ENCODE results near the gene TMEM120A.

Gene TMEM120A

DNA sequence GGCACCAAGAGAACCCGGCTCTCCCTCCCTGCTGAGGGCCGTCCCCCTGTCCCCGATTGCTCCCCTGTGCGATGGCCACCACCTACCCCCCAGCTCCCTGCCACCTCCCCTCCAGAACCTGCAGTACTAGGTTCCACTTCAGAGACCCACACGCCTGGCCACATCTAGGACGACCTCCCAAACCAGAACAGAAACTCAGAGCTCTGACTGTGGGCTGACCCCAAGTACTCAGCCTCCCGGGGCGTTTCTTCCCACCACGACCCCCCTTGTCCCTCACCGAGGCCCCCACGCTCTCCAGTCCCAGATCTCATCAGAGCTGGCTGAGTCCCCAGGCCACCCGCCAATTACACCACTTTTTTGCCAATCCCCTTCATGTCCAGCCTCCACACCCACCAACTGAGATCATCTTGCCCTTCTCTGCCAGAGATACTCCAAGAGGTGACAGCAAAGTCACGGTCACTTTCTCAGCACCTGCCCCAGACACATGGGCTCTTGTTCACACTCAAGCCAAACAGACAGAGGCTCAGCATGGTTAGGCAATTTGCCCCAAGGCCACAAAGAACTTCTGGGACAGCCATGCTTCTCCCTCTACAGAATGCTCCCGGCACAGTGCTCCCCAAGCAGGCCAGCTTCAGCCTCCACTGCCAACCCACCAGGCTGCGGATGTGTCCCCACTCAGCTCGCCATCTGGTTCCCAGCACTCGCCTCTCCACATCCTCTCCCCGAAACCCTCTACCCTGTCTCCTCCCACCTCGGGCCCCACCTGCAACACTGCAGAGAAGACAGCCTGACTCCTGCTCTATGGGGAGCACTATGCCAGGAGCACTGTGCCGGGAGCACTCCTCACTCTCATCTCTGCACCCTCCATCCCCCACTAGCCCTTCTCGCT lies 4.7 kb downstream of the TMEM120A start:
- TF ChIP-seq TAF1 (IDR thresholded peaks at IDR 0.05; ENCODE audit: borderline replicate concordance, insufficient read depth, low read length) = no peak
- no peak for TF ChIP-seq POLR2AphosphoS5 (IDR thresholded peaks at IDR 0.05; ENCODE audit: low read depth, low read length)
- TF ChIP-seq FOXP2 (optimal IDR thresholded peaks at IDR 0.05; ENCODE audit: borderline replicate concordance, extremely low read depth, extremely low read length, insufficient read depth) = no peak
- TF ChIP-seq, protein P1, sequence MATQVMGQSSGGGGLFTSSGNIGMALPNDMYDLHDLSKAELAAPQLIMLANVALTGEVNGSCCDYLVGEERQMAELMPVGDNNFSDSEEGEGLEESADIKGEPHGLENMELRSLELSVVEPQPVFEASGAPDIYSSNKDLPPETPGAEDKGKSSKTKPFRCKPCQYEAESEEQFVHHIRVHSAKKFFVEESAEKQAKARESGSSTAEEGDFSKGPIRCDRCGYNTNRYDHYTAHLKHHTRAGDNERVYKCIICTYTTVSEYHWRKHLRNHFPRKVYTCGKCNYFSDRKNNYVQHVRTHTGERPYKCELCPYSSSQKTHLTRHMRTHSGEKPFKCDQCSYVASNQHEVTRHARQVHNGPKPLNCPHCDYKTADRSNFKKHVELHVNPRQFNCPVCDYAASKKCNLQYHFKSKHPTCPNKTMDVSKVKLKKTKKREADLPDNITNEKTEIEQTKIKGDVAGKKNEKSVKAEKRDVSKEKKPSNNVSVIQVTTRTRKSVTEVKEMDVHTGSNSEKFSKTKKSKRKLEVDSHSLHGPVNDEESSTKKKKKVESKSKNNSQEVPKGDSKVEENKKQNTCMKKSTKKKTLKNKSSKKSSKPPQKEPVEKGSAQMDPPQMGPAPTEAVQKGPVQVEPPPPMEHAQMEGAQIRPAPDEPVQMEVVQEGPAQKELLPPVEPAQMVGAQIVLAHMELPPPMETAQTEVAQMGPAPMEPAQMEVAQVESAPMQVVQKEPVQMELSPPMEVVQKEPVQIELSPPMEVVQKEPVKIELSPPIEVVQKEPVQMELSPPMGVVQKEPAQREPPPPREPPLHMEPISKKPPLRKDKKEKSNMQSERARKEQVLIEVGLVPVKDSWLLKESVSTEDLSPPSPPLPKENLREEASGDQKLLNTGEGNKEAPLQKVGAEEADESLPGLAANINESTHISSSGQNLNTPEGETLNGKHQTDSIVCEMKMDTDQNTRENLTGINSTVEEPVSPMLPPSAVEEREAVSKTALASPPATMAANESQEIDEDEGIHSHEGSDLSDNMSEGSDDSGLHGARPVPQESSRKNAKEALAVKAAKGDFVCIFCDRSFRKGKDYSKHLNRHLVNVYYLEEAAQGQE (IDR thresholded peaks at IDR 0.05; ENCODE audit: insufficient read depth in 1 of 2, low read depth in 2 of 2, low read length in 2 of 2) = no peak
- TF ChIP-seq SIN3A (IDR thresholded peaks at IDR 0.05; ENCODE audit: borderline replicate concordance, insufficient read depth, low read length) = no peak

DNA sequence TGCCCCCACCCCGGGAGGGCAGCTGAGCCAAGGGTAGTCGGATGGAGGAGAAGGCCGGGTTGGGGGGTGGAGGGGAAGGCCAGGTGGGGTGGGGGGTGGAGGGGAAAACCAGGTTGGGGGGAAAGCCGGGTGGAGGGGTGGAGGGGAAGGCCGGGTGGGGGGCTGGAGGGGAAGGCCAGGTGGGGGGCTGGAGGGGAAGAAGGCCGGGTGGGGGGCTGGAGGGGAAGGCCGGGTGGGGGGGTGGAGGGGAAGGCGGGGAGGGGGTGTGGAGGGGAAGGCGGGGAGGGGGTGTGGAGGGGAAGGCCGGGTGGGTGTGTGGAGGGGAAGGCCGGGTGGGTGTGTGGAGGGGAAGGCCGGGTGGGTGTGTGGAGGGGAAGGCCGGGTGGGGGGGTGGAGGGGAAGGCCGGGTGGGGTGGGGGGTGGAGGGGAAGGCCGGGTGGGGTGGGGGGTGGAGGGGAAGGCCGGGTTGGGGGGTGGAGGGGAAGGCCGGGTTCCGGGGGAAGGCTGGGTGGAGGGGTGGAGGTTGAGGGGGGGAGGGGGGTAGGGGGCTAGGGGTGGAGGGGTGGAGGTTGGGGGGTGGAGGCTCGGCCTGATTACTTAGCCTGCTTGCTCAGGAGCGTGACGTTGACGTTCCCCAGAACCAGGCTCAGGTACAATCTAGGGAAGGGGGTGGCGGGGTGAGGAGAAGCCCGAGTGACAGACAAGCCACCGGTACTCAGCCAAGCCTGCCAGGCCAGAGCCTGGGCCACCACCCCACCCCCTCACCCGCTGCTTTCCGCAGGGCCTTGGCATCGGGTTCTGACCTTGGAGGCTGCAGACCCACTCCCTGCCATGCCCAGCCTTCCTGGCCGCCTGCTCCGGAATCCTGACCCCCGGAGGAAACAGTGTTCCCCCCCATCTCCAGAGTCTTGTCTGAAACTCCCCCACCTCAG lies 5.6 kb downstream of the TMEM120A start:
- TF ChIP-seq, protein P1 (IDR thresholded peaks at IDR 0.05; ENCODE audit: insufficient read depth in 1 of 2, low read depth in 2 of 2, low read length in 2 of 2) = no peak
- TF ChIP-seq POLR2AphosphoS5 (IDR thresholded peaks at IDR 0.05; ENCODE audit: low read depth, low read length) (no peak), FOXP2 (optimal IDR thresholded peaks at IDR 0.05; ENCODE audit: borderline replicate concordance, extremely low read depth, extremely low read length, insufficient read depth) (no peak), TAF1 (IDR thresholded peaks at IDR 0.05; ENCODE audit: borderline replicate concordance, insufficient read depth, low read length) (no peak), SIN3A (IDR thresholded peaks at IDR 0.05; ENCODE audit: borderline replicate concordance, insufficient read depth, low read length) (no peak)

DNA sequence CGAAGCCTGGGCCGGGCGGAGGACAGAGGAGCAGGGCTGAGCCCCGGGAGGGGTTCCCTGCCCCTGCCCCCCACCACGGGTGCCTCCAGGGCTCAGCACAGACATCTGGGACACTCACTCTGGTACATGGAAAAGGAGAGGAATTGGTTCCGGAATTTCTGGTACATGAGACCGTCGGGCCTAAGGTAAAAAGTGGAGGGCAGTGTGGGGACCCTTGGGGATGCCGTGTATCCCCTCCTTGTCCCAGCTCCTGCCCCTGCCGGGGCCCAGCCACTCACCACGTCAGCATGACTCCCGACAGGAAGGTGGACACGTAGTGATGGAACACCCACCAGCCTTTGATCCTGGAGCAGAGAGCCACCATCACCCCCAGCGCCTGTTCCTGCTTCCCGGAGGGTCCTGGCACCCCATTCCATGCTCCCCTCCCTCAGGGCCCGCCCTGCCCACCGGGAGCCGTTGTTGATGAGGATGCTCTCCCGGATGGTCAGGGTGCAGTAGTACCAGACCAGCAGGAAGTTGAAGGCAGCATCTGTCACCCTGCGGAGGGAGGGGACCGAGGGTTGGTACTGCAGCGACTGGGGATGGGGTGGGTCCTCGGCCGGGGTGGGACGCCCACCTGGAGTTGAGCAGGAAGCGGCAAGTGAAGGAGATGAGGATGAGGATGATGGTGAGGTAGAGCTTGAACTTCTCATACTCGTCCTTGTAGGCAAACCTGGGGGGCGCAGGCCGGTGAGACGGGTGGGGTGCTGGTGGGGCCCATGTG lies 6.4 kb downstream of the TMEM120A start:
- TF ChIP-seq FOXP2 (optimal IDR thresholded peaks at IDR 0.05; ENCODE audit: borderline replicate concordance, extremely low read depth, extremely low read length, insufficient read depth) (no peak), SIN3A (IDR thresholded peaks at IDR 0.05; ENCODE audit: borderline replicate concordance, insufficient read depth, low read length) (no peak), POLR2AphosphoS5 (IDR thresholded peaks at IDR 0.05; ENCODE audit: low read depth, low read length) (no peak; the same call in 1 of the 2 replicates), TAF1 (IDR thresholded peaks at IDR 0.05; ENCODE audit: borderline replicate concordance, insufficient read depth, low read length) (no peak)
- TF ChIP-seq, protein P1 (IDR thresholded peaks at IDR 0.05; ENCODE audit: insufficient read depth in 1 of 2, low read depth in 2 of 2, low read length in 2 of 2) = no peak

DNA sequence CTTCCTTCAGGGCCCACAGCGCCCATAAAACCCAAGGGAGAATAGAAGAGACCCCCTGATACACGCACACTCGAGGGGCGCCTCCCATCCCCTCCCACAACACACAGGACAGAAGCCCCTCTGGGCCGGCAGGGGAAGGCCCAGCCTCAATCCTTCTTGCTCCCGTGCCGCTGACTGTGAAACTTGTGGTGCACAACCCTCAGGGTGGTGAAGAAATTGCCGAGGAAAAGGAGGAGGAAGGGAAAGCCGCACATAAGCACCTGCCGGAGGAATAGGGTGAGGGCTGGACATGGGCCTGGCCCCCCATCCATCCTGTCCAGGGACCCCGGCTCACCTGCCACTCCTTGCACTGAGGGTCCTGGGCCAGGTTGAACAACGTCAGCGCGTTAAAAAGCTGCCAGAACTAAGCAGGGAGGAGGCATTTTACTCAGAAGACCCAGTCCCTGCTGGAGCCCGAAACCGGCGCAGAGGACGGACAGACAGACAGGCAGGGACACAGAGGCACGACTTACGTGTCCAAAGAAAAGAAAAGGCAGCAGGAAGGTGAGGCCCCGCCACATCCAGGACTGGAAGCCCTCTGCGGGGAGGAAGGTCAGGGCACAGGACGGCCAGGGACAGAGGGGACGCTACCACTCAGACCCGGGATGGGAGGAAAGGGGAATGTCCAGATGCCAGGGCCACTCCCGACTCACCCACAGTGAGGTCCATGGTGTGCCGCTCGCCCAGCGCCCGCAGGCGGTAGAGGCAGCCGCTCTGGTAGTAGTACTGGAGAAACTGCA lies 7.2 kb downstream of the TMEM120A start:
- TF ChIP-seq TAF1 (IDR thresholded peaks at IDR 0.05; ENCODE audit: borderline replicate concordance, insufficient read depth, low read length) (no peak), FOXP2 (optimal IDR thresholded peaks at IDR 0.05; ENCODE audit: borderline replicate concordance, extremely low read depth, extremely low read length, insufficient read depth) (no peak), POLR2AphosphoS5 (IDR thresholded peaks at IDR 0.05; ENCODE audit: low read depth, low read length) (peak; percentile 37; the same call in 1 of the 2 replicates), SIN3A (IDR thresholded peaks at IDR 0.05; ENCODE audit: borderline replicate concordance, insufficient read depth, low read length) (no peak)
- TF ChIP-seq, protein P1 (IDR thresholded peaks at IDR 0.05; ENCODE audit: insufficient read depth in 1 of 2, low read depth in 2 of 2, low read length in 2 of 2) = no peak
